HG03442 (cell line): ENCODE measurements around the gene CPT1C.

Experiments used
- ATAC-seq: cut with Tn5 transposase; IDR thresholded peaks from one replicate; pipeline ENCODE4 v1.9.1; 2021; ENCODE audit warnings: mild to moderate bottlenecking, moderate library complexity; ENCODE audit not compliant: unreplicated experiment

The CPT1C gene

GRCh38 chr19:49690656-49691242, at the start of gene CPT1C:
CPT1C (plus strand) TSS chr19:49691116; CDS start chr19:49692253, 1,137 bp downstream.
- no peak for ATAC-seq

- ATAC-seq = peak; percentile 67
Measured at GRCh38 chr19:49641688-49642491, 49.0 kb upstream of the CPT1C start, which contains the start of gene SCAF1. SCAF1 (plus strand) TSS chr19:49642209; CDS start chr19:49645027, 2,818 bp downstream.

GRCh38 chr19:49642492-49643035, 48.4 kb upstream of the CPT1C start:
- no peak for ATAC-seq

DNA sequence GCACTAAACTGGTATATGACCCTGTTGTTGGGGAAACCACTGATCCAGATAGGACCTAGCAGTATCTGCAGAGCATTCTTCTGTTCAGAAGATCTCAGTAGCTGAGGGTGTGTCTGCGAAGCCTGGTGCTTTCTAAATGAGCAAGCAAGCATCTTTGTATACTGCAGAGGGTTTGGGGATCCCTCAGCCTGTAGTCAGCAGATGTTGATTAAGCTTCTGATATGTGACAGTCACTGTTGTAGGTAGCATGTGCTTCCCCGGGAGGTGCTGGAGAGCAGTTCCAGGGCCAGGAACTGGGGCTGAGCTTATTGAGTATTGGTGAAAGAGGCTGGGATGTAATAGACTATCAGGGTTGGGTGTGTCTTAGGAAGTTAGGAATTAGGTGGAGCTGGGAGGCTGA, 47.5 kb upstream of the CPT1C start:
- ATAC-seq = no peak

- ATAC-seq = no peak
Measured at GRCh38 chr19:49645592-49645991, 45.3 kb upstream of the CPT1C start.

DNA sequence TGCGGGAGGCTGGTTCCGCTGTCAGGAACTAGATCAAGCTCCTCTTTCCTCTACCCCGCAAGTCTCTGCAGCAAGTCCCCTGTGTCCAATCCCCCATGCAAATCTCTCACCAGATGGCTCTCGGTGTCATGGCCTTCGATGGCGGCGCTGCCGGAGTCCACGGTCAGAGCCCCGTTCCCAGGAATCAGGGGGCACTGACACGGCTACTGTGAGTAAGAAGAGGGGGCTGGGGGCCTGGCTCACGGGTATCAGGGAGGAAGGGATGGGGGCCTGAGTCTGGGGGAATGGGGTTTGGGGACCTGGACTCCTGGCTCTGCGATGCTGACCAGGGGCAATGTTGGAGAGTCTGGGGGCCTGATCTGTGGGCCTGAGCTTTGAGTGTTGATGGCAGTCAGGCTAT, 44.9 kb upstream of the CPT1C start:
- no peak for ATAC-seq

DNA sequence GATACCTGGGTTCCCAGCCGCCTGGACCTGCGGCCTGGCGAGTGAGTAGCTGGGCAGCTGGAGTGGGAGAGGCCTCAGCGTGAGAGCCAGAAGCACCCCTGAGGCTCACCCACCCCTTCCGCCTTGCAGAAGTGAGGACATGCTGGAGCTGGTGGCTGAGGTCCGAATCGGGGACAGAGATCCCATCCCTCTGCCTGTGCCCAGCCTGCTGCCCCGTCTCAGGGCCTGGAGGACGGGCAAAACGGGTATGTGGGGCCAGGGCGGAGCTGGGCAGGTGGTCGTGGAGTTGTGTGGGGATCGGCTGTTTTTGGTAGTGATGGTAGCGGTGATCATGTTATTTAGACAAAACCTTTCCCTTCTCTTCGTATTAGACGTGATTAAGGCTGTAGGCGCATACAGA, 44.3 kb upstream of the CPT1C start:
- no peak for ATAC-seq

DNA sequence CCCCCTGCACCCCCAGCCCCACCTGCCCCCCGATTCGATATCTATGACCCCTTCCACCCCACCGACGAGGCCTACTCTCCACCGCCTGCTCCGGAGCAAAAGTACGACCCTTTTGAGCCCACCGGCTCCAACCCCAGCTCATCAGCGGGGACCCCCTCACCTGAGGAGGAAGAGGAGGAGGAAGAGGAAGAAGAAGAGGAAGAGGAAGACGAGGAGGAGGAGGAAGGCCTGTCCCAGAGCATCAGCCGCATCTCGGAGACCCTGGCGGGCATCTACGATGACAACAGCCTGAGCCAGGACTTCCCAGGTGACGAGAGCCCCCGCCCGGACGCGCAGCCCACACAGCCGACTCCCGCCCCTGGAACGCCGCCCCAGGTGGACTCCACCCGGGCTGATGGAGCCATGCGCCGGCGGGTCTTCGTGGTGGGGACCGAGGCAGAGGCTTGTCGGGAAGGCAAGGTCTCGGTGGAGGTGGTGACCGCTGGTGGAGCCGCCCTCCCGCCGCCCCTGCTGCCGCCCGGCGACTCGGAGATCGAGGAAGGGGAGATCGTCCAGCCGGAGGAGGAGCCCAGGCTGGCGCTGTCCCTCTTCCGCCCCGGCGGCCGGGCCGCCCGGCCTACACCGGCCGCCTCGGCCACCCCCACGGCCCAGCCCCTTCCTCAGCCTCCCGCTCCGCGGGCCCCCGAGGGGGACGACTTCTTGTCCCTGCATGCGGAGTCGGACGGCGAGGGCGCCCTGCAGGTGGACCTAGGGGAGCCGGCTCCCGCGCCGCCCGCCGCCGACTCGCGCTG, 39.7 kb upstream of the CPT1C start:
- no peak for ATAC-seq

GRCh38 chr19:49651820-49652550, 38.9 kb upstream of the CPT1C start:
- ATAC-seq = no peak

GRCh38 chr19:49652551-49653465, 38.1 kb upstream of the CPT1C start:
- ATAC-seq = no peak

- no peak for ATAC-seq
Measured at GRCh38 chr19:49653466-49653806, 37.5 kb upstream of the CPT1C start.

- ATAC-seq = no peak
Measured at GRCh38 chr19:49654581-49654980, 36.3 kb upstream of the CPT1C start.

- no peak for ATAC-seq
Measured at GRCh38 chr19:49655570-49656455, 35.1 kb upstream of the CPT1C start.

- no peak for ATAC-seq
Measured at GRCh38 chr19:49656456-49657109, 34.3 kb upstream of the CPT1C start.

GRCh38 chr19:49657493-49658138, 33.3 kb upstream of the CPT1C start:
- ATAC-seq = no peak

DNA sequence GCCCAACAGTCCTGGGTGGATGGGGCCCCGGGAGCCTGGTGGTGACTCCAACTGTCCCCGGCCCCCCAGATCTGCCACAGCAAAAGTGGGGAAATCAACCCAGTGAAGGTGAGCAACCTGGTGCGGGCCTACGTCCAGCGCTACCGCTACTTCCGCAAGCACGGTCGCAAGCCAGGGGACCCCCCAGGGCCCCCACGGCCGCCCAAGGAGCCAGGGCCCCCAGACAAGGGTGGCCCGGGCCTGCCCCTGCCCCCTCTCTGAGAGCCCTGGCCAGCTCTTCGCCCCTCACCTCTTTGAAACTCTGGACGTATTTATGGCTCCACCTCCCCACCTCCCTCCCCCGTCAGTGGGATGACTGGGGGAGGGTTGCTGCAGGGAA, 32.8 kb upstream of the CPT1C start:
- no peak for ATAC-seq

DNA sequence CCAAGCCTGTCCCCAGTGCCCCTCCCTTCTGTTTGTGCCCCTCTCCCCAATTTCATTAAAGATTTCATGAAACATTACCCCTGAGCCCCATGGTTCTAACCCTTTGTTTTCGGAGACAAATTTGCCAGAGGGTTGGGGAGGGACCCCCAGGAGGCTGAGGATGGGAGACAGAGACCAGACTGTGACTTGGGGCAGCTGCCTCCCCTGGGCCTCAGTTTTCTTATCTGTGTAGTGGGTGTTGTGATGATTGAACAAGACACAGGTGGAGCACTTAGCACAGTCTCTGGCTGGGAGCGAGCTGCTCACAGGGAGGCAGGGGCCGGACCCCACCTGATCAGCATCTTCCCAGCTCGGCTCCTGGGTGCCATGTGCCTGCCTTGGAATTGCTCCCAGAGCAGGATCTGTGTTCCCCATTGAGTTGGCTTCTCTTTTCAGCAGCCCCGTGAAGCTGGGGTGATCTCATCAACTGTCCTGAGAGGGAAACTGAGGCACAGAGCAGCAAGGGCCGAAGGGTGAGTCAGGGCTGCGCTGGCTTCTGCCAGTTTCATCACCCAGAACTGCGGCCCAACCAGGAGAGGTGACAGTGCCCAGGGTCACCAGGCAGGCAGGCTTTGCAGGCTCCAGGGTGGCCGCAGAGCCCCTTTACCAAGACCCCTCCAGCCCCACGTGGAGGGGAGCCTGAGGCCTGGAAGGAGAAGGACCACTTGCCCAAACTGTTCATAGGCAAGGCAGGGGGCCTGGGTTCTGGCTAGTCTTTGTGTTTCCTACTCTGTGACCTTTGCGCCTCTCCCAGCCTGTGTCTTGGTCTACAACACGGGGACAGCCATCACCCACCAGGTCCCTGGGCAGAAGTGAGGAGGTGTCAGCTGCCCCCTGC, 32.1 kb upstream of the CPT1C start:
- ATAC-seq = no peak
